B cell (primary cell): ENCODE data around the gene KIF3C. TPM values are rescaled to one million over a fixed set of nuclear protein-coding genes. Genes with fewer than 3 reads are reported as not detected.

Experiments used
- ATAC-seq: fragments of 200-7000 bp; cut with Tn5 transposase; one replicate; pipeline ENCODE4 v1.10.0; 2021; ENCODE audit warnings: low read depth, mild to moderate bottlenecking, moderate number of reproducible peaks, moderate library complexity
- CTCF ChIA-PET: fragments of 350-600 bp; sonication (Branson Sonifier 250); formaldehyde crosslinking; loops from one replicate; lab custom pipeline; 2021; ENCODE audit warnings: antibody characterized with exemption, inconsistent platforms; lab: Charles Lee
- POLR2A ChIA-PET: fragments of 350-600 bp; sonication (Branson Sonifier 250); formaldehyde crosslinking; loops from one replicate; lab custom pipeline; 2021; ENCODE audit warnings: antibody characterized with exemption; lab: Charles Lee
- DNase-seq: peaks from one replicate; pipeline ENCODE4 v3.0.0; 2013
- H2AFZ ChIP-seq: 2 replicates; pipeline ENCODE4 v1.6.1; 2012; ENCODE audit warnings: mild to moderate bottlenecking, low read depth, low read length; ENCODE audit not compliant: insufficient read depth, poor library complexity, severe bottlenecking
- H3K27ac ChIP-seq, 2 donors: 1 replicate in 1 of 2; 2 replicates in 1 of 2; pipeline ENCODE4 v1.5.1; 2012 to 2013; ENCODE audit warnings: low read length in 2 of 2, mild to moderate bottlenecking in 2 of 2, moderate library complexity in 1 of 2
- H3K27me3 ChIP-seq, 4 experiments: fragments of 200-600 bp in 1 of 4; sonication (generic) in 1 of 4; replicated peaks in 1 of 4; 1 replicate in 2 of 4; 2 replicates in 2 of 4; pipeline versions ENCODE4 v1.6.1 to v1.7.0; 2013 to 2016; ENCODE audit warnings: low read length in 3 of 4, mild to moderate bottlenecking in 2 of 4, mixed read lengths in 1 of 4, moderate library complexity in 1 of 4; ENCODE audit not compliant: insufficient read depth in 4 of 4, control insufficient read depth in 3 of 4; ENCODE audit errors: control extremely low read depth in 1 of 4
- H3K36me3 ChIP-seq, 2 experiments: replicated peaks in 1 of 2; 1 replicate in 1 of 2; 2 replicates in 1 of 2; pipeline versions ENCODE4 v1.6.1 to v1.7.1; 2013; ENCODE audit warnings: low read length in 1 of 2; ENCODE audit not compliant: insufficient read depth in 2 of 2, control insufficient read depth in 1 of 2; ENCODE audit errors: control extremely low read depth in 1 of 2, extremely low read depth in 1 of 2
- H3K4me1 ChIP-seq, 2 donors: fragments of 200-600 bp in 1 of 2; sonication (generic) in 1 of 2; 1 replicate in 1 of 2; 2 replicates in 1 of 2; pipeline versions ENCODE4 v1.5.1 to v1.6.1; 2013 to 2017; ENCODE audit warnings: low read length in 2 of 2; ENCODE audit not compliant: control insufficient read depth in 2 of 2, insufficient read depth in 2 of 2
- H3K4me2 ChIP-seq: replicated peaks from 2 replicates; pipeline ENCODE3; 2012; ENCODE audit warnings: mild to moderate bottlenecking, low read depth, low read length; ENCODE audit not compliant: poor library complexity, severe bottlenecking
- H3K4me3 ChIP-seq, 5 experiments: fragments of 200-600 bp in 1 of 5; sonication (generic) in 1 of 5; 1 replicate in 3 of 5; 2 replicates in 2 of 5; pipeline versions ENCODE4 v1.5.1 to v1.7.0; 2011 to 2016; ENCODE audit warnings: low read length in 4 of 5, mild to moderate bottlenecking in 4 of 5, low read depth in 2 of 5, control low read depth in 1 of 5, moderate library complexity in 1 of 5; ENCODE audit not compliant: insufficient read depth in 1 of 5; ENCODE audit errors: control extremely low read depth in 1 of 5, extremely low read depth in 1 of 5
- H3K79me2 ChIP-seq: fragments of 200-600 bp; sonication (generic); one replicate; pipeline ENCODE4 v1.6.0; 2016; ENCODE audit warnings: low read length; ENCODE audit not compliant: control insufficient read depth, insufficient read depth
- H3K9ac ChIP-seq: fragments of 200-600 bp; sonication (generic); 2 replicates; pipeline ENCODE4 v1.6.1; 2017; ENCODE audit warnings: mild to moderate bottlenecking, low read length, moderate library complexity
- H3K9me3 ChIP-seq, 3 donors: one replicate each; pipeline versions ENCODE4 v1.6.1 to v1.7.1; 2013; ENCODE audit warnings: low read length in 2 of 3; ENCODE audit not compliant: control insufficient read depth in 2 of 3, insufficient read depth in 1 of 3; ENCODE audit errors: control extremely low read depth in 1 of 3
- H4K20me1 ChIP-seq: 2 replicates; pipeline ENCODE4 v1.6.0; 2012; ENCODE audit warnings: mild to moderate bottlenecking, low read length; ENCODE audit not compliant: insufficient read depth, control insufficient read depth, poor library complexity, severe bottlenecking
- H3K27ac Mint-ChIP-seq: one replicate; pipeline ENCODE4 v1.8.0; 2021; ENCODE audit warnings: mixed read lengths
- H3K27me3 Mint-ChIP-seq: one replicate; pipeline ENCODE4 v1.8.0; 2021; ENCODE audit warnings: mixed read lengths
- H3K4me1 Mint-ChIP-seq: one replicate; pipeline ENCODE4 v1.8.0; 2021; ENCODE audit warnings: mixed read lengths
- H3K4me3 Mint-ChIP-seq: one replicate; pipeline ENCODE4 v1.8.0; 2021; ENCODE audit warnings: mixed read lengths
- H3K9me3 Mint-ChIP-seq: one replicate; pipeline ENCODE4 v1.8.0; 2022; ENCODE audit warnings: mixed read lengths; ENCODE audit not compliant: insufficient read depth
- EZH2 ChIP-seq: IDR thresholded peaks from 2 replicates; pipeline ENCODE4 v1.6.1; 2012; ENCODE audit warnings: borderline replicate concordance, low read depth, mild to moderate bottlenecking, moderate library complexity, low read length; ENCODE audit not compliant: insufficient read depth, poor library complexity, severe bottlenecking
- WGBS: methylation state at CpG from one replicate; pipeline ENCODE4 v1.1.5; 2013; ENCODE audit warnings: missing lambda C conversion rate; ENCODE audit not compliant: insufficient coverage; 5-methylcytosine and 5-hydroxymethylcytosine counted together
- intact Hi-C: fragments of 100-400 bp; cut with micrococcal nuclease; formaldehyde crosslinking; loops from one replicate; pipeline ENCODE4 v1.10.0; 2022
- polyA plus RNA-seq: library from polyadenylated mRNA; depleted of rRNA; stranded (reverse); fragments of >200 nt; gene quantifications from 2 replicates; pipeline ENCODE4 v1.2.3, GENCODE V29; 2012
- total RNA-seq, 2 donors: library from RNA; stranded (reverse); fragments of 120-200 nt in 1 of 2; gene quantifications; 1 replicate in 1 of 2; 2 replicates in 1 of 2; pipeline versions ENCODE4 v1.2.3 to v1.2.4, GENCODE V29; 2013 to 2022
- TF ChIP-seq, protein P1 (sequence below): fragments of 200-600 bp; IDR thresholded peaks from one replicate; pipeline ENCODE4 v1.8.0; 2022; ENCODE audit warnings: antibody characterized with exemption, mild to moderate bottlenecking

KIF3C gene
- total and polyA plus RNA-seq, 2 donors (not counting 1 experiment from before 2014, with no cell fraction given) = 0.84 to 4.0 TPM

DNA sequence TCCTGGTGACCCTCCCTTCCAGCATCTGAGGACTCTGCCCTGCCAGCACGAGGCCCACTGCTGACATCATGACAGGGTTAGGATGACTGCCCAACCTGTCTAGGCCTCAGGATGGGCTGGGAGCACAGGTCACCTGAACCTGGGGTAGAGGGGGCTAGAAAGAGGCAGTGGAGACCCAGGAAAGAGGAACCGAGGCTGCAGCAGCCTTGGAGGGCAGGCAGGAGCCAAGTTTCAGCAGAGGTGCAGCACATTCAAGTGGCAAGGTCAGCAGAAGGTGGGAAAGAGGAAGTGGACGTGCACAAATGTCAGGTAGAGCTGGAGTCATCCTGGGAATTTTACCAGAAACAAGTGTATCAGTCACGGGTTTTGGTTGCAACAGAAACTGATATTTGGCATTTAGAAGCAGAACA lies 37.9 kb upstream of the KIF3C start:
- ChIA-PET CTCF (interaction anchor here (1.3 kb wide), 1 partner anchor 29 kb away, joined by 3 read pairs; no protein-coding TSS in a partner anchor), POLR2A (no interaction called here)
- intact Hi-C loops = no loop called here
- DNase-seq (no peak), ATAC-seq (no peak)
- Histone ChIP-seq H3K4me2 (no peak overlapping the region), H3K9me3 (peaks cover 0 to 2% (median 0%) of the 10 kb centered on the region in 3 donors), H3K79me2 (no peaks in the 10 kb centered on the region), H3K4me3 (no peak overlapping the region), H3K27ac (no peak overlapping the region), H2AFZ (no peak overlapping the region), H4K20me1 (no peaks in the 10 kb centered on the region), H3K36me3 (no peaks in the 10 kb centered on the region), H3K9ac (no peak overlapping the region), H3K27me3 (no peaks in the 10 kb centered on the region), H3K4me1 (no peaks in the 10 kb centered on the region)
- H3K9me3 Mint-ChIP-seq = no peaks in the 10 kb centered on the region
- H3K4me1 Mint-ChIP-seq = no peaks in the 10 kb centered on the region
- WGBS = 74% methylated on average over 4 of the region's 4 CpGs
- H3K27ac Mint-ChIP-seq = no peak overlapping the region
- H3K27me3 Mint-ChIP-seq = peaks cover 1% of the 10 kb centered on the region
- H3K4me3 Mint-ChIP-seq = no peak overlapping the region
- no peak for TF ChIP-seq EZH2
- TF ChIP-seq, protein P1, sequence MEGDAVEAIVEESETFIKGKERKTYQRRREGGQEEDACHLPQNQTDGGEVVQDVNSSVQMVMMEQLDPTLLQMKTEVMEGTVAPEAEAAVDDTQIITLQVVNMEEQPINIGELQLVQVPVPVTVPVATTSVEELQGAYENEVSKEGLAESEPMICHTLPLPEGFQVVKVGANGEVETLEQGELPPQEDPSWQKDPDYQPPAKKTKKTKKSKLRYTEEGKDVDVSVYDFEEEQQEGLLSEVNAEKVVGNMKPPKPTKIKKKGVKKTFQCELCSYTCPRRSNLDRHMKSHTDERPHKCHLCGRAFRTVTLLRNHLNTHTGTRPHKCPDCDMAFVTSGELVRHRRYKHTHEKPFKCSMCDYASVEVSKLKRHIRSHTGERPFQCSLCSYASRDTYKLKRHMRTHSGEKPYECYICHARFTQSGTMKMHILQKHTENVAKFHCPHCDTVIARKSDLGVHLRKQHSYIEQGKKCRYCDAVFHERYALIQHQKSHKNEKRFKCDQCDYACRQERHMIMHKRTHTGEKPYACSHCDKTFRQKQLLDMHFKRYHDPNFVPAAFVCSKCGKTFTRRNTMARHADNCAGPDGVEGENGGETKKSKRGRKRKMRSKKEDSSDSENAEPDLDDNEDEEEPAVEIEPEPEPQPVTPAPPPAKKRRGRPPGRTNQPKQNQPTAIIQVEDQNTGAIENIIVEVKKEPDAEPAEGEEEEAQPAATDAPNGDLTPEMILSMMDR = no peak

DNA sequence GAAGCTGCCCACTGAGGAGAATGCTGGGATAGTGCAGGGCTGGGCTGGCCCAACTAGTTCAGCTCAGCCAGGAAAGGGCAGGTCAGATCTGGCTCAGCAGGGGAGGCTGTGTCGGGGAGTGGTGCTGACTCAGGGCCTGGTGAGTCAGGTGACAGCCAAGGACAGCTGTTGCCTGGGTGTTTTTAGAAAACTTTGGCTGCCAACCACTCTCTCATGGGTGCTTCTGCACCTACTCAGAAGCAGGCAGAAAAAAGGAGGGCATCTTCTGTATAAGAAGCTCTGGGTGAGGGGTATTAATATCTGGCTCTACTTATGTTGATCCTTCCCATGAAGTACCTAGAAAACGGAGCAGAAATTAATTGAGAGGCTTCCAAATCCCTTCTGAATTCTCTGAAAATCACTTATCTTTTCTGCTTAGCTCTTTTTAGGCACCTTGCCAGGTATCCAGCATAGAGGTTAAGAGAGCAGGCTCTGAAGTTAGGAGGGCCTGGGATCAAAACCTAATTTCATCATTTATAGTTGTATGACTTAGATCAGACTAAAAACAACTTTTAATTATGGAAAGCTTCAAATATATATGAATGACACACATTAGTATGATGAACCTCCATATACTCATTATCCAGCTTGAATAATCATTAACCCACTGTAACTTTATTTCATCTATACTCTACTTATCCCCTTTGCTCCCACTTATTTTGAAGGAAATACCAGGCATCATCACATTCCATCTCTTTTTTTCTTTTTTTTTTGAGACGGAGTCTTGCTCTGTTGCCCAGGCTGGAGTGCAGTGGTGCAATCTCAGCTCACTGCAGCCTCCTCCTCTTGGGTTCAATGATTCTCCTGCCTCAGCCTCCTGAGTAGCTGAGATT lies 36.1 kb upstream of the KIF3C start:
- no CpG with 5 or more reads among the region's 3 CpGs for WGBS

More for the DNA sequence above, 36.1 kb upstream of the KIF3C start:
- H3K9me3 ChIP-seq = no peaks in the 10 kb centered on the region
- H2AFZ ChIP-seq = no peak overlapping the region
- H3K4me1 ChIP-seq = no peaks in the 10 kb centered on the region
- Mint-ChIP-seq H3K4me3 (no peak overlapping the region), H3K9me3 (no peaks in the 10 kb centered on the region), H3K27ac (no peak overlapping the region), H3K27me3 (no peaks in the 10 kb centered on the region), H3K4me1 (no peaks in the 10 kb centered on the region)
- DNase-seq = no peak
- POLR2A ChIA-PET = no interaction called here
- H3K27me3 ChIP-seq = no peaks in the 10 kb centered on the region
- no peak for ATAC-seq
- H3K36me3 ChIP-seq = no peaks in the 10 kb centered on the region
- intact Hi-C loops = no loop called here
- no peaks in the 10 kb centered on the region for H4K20me1 ChIP-seq
- no peak overlapping the region for H3K4me2 ChIP-seq
- TF ChIP-seq, protein P1 = no peak
- TF ChIP-seq EZH2 = no peak
- no peak overlapping the region for H3K9ac ChIP-seq
- H3K79me2 ChIP-seq = no peaks in the 10 kb centered on the region
- CTCF ChIA-PET = interaction anchor here (0.8 to 1.2 kb wide), 2 partner anchors 20 to 68 kb away, joined by 3 to 8 read pairs; no protein-coding TSS in a partner anchor
- no peak overlapping the region for H3K27ac ChIP-seq
- no peak overlapping the region for H3K4me3 ChIP-seq
